ENCODE measurements around the gene IRX6.

- TF ChIP-seq POLR2A (IDR thresholded peaks at IDR 0.05) (no peak), CTCF (IDR thresholded peaks at IDR 0.05) (no peak), POLR2AphosphoS5 (IDR thresholded peaks at IDR 0.05; ENCODE audit: insufficient read depth in 1 of 2, low read depth in 1 of 2) (no peak)
Measured at GRCh38 chr16:55274391-55274790, 49.6 kb upstream of the IRX6 start.

Measured in vagina (tissue), 2 donors.